GM19324 (cell line): Measurements from ENCODE around the gene ARF1.

ENCODE experiments used
- ATAC-seq: cut with Tn5 transposase; IDR thresholded peaks from one replicate; pipeline ENCODE4 v1.9.1; 2021; ENCODE audit warnings: mild to moderate bottlenecking, moderate library complexity; ENCODE audit not compliant: unreplicated experiment, low FRiP score

Gene ARF1

DNA sequence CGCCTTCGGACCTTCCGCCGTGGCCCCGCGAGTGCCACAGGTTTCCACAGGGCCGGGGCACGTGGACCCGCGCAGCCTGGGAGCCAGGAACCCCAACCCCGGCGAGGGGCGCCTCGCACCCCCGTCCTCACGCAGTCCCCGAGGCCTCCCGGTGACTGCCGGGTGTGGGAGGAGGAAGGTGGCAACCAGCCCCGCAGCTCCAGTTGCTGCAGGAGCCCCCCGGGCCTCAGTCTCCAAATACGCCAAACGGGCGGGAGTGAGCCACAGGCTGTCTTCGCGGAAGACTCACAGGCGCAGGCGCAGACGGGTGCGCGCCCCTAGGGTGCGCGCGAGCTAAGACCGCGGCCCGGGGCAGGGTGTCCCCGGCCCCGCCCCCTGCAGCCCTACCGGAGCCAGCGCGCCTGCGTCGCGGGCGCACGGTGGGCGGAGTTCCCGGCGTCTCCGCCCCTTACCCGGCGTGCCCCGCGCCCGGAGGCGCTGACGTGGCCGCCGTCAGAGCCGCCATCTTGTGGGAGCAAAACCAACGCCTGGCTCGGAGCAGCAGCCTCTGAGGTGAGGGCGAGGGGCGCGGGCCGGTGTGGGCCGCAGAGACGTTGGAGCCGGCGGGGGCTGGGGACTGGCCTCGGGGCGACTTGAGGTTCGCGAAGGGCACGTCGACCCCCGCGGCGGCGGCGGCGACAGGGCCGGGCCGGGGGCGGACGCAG, at the start of gene ARF1:
Gene ARF1, plus strand, starts transcription at position 495 of the 704 bp plus-strand sequence. CDS start 14,407 bp downstream, outside the sequence.
- ATAC-seq: peak; percentile 87

DNA sequence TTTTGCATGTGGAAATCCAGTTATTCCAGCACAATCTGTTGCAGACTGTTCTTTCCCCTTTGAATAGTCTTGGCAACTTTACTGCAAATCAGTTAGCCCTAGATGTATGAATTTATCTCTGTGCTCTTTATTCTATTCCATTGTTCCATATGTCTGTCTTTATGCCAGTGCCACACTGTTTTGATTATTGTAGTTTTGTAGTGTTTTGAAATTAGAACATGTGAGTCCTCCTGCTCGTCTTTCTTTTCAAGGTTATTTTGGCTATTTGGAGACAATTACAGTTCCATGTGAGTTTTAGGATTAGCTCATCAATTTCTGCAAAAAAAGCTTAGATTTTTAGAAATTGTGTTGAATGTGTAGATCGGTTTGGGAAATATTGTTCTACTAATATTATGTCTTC, 49.1 kb upstream of the ARF1 start:
- no peak for ATAC-seq

DNA sequence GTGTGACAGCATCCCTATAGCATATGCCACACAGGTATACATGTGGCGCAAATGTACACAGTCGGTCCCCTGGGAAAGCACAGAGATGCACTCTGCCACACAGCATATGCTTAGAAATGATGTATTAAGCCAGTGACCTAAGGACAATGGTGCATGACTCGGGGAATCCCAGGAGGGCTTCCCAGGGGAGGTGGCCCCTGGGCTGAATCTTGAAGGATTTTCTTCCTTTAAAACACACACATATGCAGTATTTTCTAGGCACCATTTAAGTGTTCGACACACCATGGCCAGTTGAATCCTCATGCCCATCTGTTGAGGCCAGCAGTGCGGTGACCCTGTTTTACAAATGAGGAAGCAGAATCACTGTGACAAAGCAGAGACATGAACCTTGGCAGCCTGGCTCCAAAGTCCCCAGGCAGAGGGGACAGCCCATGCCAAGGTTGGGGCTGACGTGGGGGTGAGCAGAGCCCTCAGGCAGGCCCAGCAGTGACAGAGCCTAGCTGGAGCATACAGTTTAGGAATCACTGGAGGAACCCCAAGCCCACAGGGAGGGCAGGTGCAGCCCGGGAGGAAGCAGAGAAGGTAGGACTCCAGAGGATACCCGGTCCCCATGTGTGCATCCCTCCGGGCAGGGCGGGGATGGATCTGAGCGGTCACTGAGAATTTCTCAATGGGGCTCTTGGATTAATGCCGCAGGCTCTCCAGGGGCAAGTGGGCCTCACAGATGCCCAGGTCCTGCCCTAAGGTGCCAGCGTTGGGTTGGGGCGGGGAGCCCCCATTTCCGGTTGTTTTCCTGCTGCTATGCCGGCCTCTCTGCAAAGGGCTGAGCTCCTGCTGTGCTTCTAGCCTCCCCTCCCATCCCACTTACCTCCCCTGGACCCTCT, 47.3 kb upstream of the ARF1 start:
- no peak for ATAC-seq

DNA sequence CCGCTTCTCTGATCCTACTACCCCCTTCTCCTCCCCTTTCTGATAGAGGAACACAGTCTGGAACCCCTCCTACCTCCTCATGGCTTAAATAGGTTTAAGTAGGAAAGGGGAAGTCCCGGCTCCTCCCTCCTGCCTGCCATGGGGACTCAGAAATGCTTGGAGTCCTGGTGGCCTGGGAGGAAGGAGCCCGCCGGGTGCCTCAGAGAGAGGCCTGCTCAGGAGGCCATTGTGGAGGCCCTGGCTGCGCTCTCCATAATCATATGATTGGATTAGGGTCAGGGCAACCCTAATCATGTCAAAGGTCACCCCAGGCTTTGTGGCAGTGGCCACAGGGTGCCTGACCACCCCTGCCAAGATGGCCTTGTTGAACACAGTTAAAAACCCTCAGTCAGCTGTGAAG, 46.7 kb upstream of the ARF1 start:
- no peak for ATAC-seq

DNA sequence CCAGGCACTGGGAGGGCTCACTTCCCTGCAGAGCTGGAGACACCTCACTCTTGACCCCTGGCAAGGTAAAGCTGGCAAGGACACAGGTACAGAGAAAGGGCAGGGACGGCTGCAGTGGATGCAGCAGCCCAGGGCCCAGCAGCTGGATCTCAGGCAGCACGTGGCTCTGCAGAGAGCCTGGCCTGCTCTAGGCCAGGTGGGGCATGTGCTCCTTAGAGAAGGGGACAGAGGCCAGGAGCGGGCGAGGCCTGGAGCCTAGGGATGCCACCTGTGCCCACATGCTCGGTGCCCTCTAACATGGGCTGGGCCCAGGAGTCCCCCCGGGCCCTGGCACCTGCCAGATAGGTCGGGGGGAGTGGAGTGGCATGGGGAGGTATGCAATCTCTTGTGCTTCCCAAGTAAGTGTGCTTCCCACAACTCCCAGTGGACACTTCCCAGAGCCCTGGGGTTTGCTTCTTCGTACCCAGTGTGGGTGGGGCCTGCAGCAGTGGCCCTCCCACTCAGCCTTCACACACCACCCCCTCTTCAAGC, 45.7 kb upstream of the ARF1 start:
- no peak for ATAC-seq

DNA sequence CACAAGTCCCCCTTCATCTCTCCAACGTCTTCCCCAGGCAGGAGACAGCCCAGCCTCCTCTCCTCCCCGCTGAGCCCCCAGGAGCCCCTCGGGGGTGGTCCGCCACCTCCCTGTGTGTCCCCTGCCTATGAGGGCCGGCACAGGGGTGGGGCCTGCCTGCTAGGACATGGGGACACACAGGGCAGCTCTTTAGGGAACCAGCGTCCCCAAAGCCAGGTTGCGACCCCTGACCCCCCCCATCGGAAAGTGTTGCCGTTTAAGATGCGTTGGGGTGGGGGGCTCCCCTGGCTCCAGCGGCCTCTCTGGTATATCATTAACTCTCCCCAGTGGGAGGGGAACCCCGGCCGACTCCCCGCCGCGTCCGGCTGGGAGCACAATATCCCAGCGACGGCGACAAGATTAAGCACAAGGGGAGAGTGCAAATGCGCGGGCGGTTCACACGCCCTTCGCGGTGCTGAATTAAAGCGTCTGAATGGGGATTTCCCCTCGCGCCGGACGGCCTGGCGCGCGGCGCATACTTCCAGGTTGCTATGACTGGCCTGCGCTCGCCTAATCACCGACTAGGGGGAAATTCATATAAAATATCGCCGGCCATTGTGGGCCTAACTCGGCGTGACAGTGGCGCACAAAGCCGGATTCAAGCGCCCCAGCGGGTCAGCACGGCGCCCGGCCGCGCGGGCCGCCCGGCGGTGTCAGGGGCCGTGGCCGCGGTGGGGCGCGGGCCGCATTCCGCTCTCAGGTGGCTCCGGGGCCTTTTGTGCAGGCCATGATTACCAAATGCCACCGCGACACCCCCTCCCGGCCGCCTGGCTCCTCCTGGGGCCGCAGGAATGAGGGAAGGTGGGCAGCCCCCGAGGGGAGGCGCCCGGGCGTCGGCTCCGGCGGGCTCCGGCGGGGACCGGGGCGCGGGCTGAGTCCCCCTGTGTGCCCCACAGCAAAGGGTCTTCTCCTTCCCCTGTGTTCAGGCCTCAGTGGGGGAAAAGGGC, 44.8 kb upstream of the ARF1 start:
- no peak for ATAC-seq

DNA sequence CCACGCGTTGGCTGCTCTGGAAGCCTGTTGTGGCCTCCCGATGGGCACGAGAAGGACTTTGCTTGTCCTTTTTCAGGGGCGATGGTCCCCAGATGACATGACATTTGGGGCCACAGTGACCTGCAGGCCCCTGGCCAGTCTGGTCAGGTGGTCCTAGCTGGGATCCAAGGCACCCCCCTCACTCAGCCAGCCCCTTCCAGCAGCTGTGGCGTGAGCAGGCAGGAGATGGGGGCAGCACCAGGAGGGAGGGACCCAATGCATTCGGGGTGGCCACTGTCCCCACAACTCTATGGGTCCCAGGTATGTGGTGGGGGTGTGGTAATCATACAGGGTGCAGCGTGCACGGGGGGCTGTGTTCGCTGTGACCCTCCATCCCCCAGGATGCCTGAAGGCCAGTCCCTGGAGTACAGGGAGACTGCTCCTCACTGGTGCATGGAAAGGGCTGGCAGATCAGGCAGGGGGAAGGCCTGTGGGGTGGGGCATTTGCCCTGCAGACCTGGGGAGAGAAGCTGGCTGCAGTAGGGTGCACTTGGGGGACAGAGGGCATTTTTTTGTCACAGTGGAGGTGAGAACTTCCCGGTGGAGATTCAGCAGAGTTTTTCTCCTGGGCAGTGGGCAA, 44.0 kb upstream of the ARF1 start:
- ATAC-seq: no peak

DNA sequence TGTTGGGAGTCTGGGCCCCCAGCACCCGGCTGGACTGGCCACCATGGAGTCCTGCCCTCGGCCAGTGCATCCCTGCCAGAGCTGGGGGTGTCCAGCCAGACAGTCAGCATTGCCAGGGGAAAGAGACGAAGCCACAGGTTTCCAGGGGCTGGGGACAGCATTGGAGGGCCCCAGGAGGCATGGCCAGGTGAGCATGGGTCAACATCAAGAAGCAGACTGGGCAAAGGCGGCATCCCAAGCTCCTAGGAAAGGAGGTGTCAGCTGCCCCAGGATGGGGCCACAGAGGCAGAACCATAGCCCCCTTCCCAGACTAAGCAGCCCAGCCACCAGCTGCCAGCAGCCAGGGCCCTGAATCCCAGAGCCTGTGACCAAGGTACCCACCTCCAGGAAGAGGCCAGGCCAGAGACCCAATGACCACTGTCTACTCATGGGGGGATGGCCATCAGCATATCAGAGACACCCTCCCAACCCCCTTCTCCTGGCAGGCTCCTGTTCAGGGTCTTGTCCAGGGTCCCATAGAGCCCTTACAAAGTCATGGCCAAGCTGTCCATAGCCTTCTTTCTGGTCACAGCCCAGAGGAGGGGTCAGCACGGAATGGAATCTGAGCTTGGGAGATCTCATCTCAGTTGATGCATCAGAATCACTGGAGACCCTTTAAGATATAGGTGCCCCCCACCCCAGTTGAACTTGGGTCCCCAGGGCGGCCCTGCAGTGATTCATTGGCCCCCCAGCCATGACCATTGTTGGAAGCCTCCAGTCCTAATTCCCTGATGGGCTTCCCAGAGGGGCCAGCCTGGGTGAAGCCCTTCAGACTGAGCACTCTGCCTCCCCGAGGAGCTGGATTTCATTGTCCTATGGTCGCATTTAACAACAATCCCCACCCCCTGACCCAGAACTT, 43.3 kb upstream of the ARF1 start:
- no peak for ATAC-seq

DNA sequence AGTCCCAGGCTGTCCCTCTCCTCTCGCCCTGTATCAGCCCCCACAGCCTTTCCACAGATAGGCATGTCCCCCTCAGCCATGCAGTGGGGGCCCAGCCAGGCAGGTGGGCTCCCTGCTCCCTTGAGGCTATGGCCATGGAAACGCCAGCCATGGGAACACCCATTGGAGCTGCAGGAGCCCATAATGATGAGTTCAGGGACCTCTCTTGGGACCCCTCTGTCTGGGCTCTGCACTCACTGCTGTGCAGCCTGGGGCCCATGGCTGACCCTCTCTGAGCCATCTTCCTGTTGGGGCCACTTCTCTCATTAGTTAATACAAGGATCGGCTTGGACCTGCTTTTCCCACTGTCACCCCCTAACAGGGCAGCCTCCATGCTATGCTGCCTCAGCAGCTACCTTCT, 42.5 kb upstream of the ARF1 start:
- no peak for ATAC-seq

DNA sequence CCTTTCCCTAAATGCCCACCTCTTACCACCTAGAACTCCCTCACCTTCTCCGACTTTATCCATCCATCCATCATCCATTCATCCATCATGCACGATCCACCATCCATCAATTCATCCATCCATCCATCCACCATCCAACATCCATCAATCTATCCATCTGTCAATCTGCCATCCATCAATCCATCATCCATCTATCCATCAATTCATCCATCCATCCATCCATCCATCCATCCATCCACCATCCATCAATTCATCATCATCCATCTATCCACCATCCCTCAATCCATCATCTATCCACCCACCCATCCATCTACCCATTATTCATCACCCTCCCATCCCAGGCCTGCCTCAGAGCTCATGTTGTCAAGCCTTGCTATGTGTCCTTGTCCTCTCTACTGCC, 41.2 kb upstream of the ARF1 start:
- ATAC-seq: no peak

DNA sequence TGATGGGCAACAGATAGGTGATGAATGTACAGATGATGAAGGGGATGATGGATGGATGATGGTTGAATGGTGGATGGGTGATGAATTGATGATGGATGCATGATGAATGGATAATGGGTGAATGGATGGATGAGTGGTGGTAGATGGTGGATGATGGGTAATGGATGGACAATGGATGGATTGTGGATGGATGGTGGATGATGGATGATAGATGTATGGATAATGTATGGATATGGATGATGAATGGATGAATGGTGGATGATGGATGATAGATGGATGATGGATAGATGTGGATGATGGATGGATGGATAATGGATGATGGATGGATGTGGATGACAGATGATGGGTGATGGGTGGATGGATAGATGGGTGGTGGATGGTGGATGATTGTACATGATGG, 40.0 kb upstream of the ARF1 start:
- ATAC-seq: no peak

DNA sequence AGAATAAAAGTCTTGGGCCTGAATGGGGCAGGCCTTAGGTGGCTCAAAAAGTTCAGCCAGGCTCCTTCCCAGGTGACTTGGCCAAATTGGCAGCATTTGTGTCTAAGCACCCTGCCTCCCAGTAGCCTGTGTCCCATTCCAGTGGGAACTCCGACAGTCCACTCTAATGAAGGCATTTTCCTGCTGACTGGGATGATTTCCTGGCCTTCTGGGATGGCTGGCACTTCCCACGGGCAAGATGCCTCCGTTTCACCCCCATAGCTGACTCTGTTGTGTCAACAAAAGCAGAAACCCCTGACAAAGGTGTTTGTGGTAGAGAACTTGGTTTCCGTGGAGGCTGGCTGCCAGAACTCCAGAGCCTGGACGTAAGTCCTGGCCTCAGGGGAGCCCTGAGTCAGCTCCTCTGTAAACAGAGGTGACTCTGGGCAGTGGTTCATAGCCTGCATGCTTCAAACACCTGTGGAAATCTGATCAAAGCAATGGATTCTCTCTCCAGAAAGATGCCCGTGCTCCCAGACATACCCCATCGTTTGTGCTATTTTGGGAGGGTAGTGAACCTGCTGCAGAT, 39.1 kb upstream of the ARF1 start:
- no peak for ATAC-seq

DNA sequence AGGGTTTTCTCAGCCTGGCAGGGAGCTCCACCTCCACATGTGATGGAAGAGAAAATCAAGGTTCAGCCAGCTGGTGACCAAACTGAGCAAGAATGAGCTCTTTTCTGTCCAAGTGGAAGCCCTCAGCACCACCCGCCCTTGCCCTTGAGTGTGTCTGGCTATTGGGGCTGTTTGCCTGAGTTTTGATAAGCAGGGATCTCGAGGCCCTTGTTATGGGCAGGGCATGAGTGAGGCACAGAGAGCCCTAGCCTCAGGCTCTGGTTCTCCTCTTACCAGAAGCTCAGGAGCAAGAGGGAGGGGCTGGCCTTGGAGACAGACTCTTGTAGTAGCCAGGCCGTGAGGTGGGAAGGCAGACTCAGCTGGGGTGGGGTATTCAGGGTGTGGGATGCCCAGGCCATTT, 37.5 kb upstream of the ARF1 start:
- no peak for ATAC-seq

DNA sequence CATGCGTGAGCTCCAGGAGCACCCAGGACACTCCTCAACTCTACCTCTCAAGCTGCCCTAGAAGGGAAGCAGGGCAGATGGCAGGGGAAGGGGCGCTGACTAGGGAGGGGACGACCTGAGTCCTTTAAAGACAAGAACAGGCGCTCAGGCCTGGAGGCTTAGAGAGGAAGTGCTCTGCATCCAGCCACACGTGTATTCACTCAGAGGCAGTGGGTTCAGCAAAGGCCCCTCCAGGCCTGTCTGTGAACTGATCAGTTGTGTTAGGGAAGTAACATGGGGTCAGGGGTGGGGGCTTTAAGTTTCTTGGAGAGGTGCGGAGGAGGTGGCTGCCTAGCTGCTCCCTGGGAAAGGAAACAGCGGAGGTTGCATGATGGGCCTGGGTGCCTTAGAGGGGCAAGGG, 37.1 kb upstream of the ARF1 start:
- no peak for ATAC-seq

DNA sequence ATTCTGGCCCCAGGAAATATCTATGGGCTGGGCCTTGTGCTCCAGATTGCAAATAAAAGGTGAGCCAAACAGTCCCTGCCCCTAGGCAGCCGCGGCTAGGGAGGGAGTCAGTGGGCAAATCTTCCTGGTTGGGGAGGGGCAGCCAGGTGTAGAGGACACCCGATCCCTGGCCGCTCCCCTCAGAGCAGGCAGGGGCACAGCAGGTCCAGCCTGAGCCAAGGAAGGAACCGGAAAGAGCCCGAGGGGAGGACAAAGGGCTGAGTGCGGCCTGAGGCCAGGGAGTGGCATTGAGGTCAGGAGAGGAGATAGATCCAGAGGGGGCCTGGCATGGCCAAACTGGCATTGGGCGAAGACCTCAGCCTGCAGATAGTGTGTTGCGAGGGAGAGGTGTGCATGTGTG, 36.6 kb upstream of the ARF1 start:
- no peak for ATAC-seq

DNA sequence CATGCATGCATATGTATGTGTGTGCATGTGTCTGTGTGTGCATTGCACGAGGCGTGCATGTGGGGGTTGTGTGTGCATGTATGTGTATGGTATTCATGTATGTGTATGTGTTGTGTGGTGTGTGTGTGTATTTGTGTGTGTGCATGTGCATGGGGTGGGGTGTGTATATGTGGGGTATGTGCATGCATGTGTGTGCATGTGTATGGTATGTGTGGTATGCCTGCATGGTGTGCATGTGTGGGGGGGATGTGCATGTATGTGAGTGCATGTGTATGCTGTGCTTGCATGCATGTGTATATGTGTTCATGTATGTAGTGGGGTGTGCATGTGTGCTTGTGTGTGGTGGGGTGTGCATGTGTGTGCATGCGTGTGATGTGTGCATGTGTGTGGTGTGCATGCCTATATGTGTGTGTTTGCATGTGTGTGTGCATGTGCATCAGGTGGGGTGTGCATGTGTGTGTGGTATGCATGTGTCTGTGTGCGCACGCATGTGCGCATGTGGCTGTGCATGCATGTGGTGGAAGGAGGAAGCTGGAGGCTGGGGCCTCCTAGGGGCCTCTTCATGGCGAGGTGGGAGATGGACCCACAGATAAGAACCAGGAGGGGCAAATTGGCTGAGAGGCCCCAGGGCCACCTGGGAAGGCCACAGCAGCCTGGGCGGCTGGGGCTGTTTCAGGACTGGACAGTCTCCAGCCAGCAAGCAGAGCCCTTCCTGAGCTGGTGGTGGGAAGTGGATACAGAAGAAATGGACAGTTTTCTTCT, 35.9 kb upstream of the ARF1 start:
- ATAC-seq: no peak

DNA sequence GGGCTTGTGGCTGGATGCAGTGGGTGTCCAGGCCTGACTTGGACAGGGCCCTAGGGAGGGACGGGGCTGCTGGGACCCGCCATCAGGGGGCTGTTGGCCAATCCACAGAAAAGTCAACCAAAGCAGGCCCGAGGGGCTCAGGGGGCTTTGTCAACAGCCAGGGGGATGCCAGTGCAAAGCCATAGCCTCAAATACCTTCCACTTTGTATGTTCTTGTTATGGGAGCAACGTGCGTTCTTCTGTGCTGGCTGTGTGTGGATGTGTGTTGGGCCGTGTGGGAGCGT, 35.4 kb upstream of the ARF1 start:
- no peak for ATAC-seq

DNA sequence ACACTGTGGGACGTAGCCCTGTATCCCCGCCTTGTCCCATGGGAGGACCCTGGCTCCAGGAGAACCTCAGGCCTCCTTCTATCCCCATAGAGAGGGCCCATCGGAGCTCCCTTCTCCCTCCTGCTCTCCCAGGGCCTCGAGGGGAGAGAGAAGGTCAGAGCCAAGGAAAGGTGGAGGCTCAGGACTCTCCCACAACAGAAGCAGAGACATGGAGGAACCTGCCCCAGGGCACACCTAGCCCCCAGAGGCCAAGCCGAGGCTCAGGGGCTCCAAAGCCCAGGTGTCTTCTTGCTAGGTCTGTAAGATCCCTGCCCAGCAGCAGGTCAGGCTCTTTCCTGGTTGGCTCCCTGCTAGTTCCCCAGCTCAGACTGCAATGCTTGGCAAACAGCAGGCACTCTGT, 34.4 kb upstream of the ARF1 start:
- ATAC-seq: no peak
